Kidney (tissue), 14 donors: ENCODE results near the gene ANKS1B. TPM values are rescaled to one million over a fixed set of nuclear protein-coding genes. Genes with fewer than 3 reads are reported as not detected.

Experiments used
- DNase-seq, 5 donors: peaks; one replicate each; pipeline ENCODE4 v3.0.0-alpha.2; 2013 to 2020
- FAIRE-seq: peaks from 2 replicates; lab custom pipeline; 2012; peaks lifted over from hg19 to GRCh38; lab: Jason Lieb, UNC
- H3K27ac ChIP-seq, 2 donors: one replicate each; pipeline ENCODE4 v1.7.0; 2013; ENCODE audit warnings: low read depth in 2 of 2, low read length in 2 of 2, inconsistent platforms in 1 of 2
- H3K27me3 ChIP-seq: one replicate; pipeline ENCODE4 v1.7.1; 2013; ENCODE audit warnings: low read length, inconsistent platforms; ENCODE audit not compliant: control insufficient read depth, insufficient read depth
- H3K36me3 ChIP-seq, 3 donors: one replicate each; pipeline versions ENCODE4 v1.7.0 to v1.7.1; 2013; ENCODE audit warnings: low read length in 3 of 3, control low read depth in 1 of 3, inconsistent platforms in 1 of 3; ENCODE audit not compliant: insufficient read depth in 3 of 3, control insufficient read depth in 2 of 3
- H3K4me1 ChIP-seq, 3 donors: one replicate each; pipeline versions ENCODE4 v1.7.0 to v1.7.1; 2013; ENCODE audit warnings: low read length in 3 of 3, inconsistent platforms in 1 of 3, low read depth in 1 of 3; ENCODE audit not compliant: control insufficient read depth in 2 of 3, insufficient read depth in 2 of 3
- H3K4me3 ChIP-seq, 3 donors: one replicate each; pipeline versions ENCODE4 v1.7.0 to v1.8.1; 2013; ENCODE audit warnings: low read length in 3 of 3, control low read depth in 1 of 3, inconsistent platforms in 1 of 3
- H3K9ac ChIP-seq, 3 donors: one replicate each; pipeline versions ENCODE4 v1.7.0 to v1.7.1; 2013; ENCODE audit warnings: low read length in 3 of 3, control low read depth in 1 of 3, inconsistent platforms in 1 of 3
- H3K9me3 ChIP-seq, 3 donors: one replicate each; pipeline versions ENCODE4 v1.7.0 to v1.7.1; 2013; ENCODE audit warnings: low read length in 3 of 3, control low read depth in 1 of 3, inconsistent platforms in 1 of 3; ENCODE audit not compliant: control insufficient read depth in 2 of 3, insufficient read depth in 1 of 3
- intact Hi-C: fragments of 100-400 bp; cut with DNase I; formaldehyde crosslinking; loops from one replicate; pipeline ENCODE4 v1.11.1; 2022
- polyA plus RNA-seq: library from polyadenylated mRNA; stranded (reverse); fragments of 350-450 nt; fragmentation: Illumina TruSeq; extraction: RNeasy Lipid Tissue Mini Kit (QIAGEN cat#74804); gene quantifications from one replicate; pipeline ENCODE4 v1.2.3, GENCODE V29; 2014; ENCODE audit warnings: low read depth, low replicate concordance; ENCODE audit not compliant: insufficient read depth
- total RNA-seq: library from RNA; stranded (reverse); fragmentation: NEBNext Ultra II Directional; extraction: Animal tissue kit (Norgen Biotek cat#: 25700); gene quantifications from one replicate; pipeline ENCODE4 v1.2.1, GENCODE V29; 2021
- TF ChIP-seq, protein P1 (sequence below): IDR thresholded peaks from 3 replicates; pipeline ENCODE4 v1.5.1; 2012; ENCODE audit warnings: mild to moderate bottlenecking, moderate library complexity, borderline replicate concordance; ENCODE audit not compliant: insufficient read depth; ENCODE audit errors: extremely low read depth
- donor health status: control.
- donor health status: control.
- donor health status: control.
- donor health status: control.
- donor health status: control.
- donor health status: DM: yes; HTN: yes; CAD: no.
- donor health status: Normal renal cell carcinoma (clear cell type).

ANKS1B gene
- total and polyA plus RNA-seq, 2 donors from 2014 or later = 1.7 to 5.8 TPM

DNA sequence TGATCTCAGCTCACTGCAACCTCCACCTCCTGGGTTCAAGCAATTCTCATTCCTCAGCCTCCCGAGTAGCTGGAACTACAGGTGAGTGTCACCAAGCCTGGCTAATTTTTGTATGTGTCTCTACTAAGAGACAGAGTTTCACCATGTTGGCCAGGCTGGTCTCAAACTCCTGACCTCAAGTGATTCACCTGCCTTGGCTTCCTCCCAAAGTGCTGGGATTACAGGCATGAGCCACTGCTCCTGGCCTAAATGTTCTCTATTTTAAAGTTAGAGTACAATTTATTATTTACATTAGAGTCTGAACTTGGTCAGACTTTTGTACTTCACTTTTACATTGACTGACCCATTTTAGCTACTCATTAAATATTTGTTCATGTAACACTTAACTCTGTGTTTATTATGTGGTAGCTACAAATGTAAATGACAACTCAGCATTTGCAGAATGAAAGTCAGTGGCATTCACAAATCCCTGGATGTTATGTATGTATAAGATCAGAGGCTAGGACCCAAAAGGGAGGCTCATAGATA is 930.1 kb downstream of the ANKS1B start:
- Histone ChIP-seq H3K27ac (no peak overlapping the region), H3K4me3 (no peak overlapping the region), H3K4me1 (no peaks in the 10 kb centered on the region), H3K36me3 (no peaks in the 10 kb centered on the region), H3K27me3 (no peaks in the 10 kb centered on the region), H3K9ac (no peak overlapping the region), H3K9me3 (no peaks in the 10 kb centered on the region)
- FAIRE-seq = no peak
- TF ChIP-seq, protein P1, sequence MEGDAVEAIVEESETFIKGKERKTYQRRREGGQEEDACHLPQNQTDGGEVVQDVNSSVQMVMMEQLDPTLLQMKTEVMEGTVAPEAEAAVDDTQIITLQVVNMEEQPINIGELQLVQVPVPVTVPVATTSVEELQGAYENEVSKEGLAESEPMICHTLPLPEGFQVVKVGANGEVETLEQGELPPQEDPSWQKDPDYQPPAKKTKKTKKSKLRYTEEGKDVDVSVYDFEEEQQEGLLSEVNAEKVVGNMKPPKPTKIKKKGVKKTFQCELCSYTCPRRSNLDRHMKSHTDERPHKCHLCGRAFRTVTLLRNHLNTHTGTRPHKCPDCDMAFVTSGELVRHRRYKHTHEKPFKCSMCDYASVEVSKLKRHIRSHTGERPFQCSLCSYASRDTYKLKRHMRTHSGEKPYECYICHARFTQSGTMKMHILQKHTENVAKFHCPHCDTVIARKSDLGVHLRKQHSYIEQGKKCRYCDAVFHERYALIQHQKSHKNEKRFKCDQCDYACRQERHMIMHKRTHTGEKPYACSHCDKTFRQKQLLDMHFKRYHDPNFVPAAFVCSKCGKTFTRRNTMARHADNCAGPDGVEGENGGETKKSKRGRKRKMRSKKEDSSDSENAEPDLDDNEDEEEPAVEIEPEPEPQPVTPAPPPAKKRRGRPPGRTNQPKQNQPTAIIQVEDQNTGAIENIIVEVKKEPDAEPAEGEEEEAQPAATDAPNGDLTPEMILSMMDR = no peak
- intact Hi-C loops = no loop called here
- DNase-seq = no peak

DNA sequence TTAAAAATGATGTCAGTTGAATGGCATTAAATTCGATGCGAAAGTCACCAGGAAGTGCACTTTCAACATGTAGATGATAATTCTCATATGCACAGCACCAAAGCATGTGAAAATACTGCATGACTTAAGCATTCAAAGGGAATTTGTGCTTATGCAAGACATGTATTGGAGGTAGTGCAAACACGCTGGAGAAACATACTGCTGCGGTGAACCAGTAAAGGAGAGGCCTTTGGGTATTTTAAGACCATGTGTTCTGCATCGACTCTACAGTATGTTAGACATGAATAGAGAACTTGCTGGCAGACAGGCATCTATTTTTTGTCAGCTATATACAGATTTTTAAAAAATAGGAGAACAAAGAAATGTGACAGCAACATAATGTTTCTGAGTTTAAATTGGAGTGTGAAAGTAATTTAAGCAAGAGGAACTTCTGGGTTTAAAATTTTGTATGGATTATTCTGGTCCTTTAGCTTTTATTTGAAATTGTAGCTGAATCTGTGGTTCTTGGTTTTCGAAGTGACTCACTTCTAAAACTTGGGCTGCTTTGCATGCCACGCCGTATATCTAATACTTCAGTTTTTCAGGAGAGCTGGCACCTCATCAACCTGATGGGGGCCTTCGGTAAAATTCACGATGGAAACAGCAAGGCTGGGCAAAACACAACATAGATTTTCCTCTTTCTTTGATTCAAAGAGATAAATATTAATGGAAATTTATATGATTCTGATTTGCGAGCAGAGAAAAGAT is 930.9 kb downstream of the ANKS1B start:
- Histone ChIP-seq H3K9ac (no peak overlapping the region), H3K27ac (no peak overlapping the region), H3K4me1 (no peaks in the 10 kb centered on the region), H3K4me3 (no peak overlapping the region), H3K36me3 (no peaks in the 10 kb centered on the region), H3K9me3 (no peaks in the 10 kb centered on the region), H3K27me3 (no peaks in the 10 kb centered on the region)
- FAIRE-seq (no peak), DNase-seq (no peak)
- TF ChIP-seq, protein P1 = no peak
- intact Hi-C loops = no loop called here

DNA sequence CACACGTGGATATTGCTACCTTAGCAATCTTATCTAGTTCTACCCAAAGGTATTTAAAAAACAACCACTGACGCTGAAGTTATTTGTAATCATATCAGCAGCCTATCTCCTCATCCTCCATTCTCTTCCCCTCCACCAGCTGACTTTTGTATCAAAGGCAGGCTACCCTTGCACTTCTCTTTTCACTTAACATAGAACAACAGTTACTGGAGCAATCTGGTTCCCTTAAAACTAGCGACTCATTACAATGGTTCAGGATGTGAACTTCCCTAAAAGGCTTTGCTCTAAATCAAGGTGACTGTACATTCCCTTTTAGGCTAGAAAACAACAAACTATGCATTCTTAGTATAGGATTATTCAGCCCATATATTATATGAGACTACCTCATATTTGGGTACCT is 935.0 kb downstream of the ANKS1B start:
- intact Hi-C loops = no loop called here
- H3K4me3 ChIP-seq = no peak overlapping the region
- H3K27me3 ChIP-seq = no peaks in the 10 kb centered on the region
- DNase-seq = peak in 1 of 5 donors; percentile 3
- no peak overlapping the region for H3K27ac ChIP-seq
- H3K4me1 ChIP-seq = no peaks in the 10 kb centered on the region
- TF ChIP-seq, protein P1 = no peak
- FAIRE-seq = no peak
- H3K9ac ChIP-seq = no peak overlapping the region
- no peaks in the 10 kb centered on the region for H3K9me3 ChIP-seq
- H3K36me3 ChIP-seq = no peaks in the 10 kb centered on the region
